Lower leg skin (tissue), 3 donors: ENCODE data around the gene CXXC5.

ENCODE experiments used
- POLR2A ChIP-seq, 2 donors: fragments of 450-650 bp; IDR thresholded peaks; one replicate each; pipeline ENCODE4 v1.6.1; 2016 to 2017; ENCODE audit warnings: antibody characterized with exemption in 2 of 2, mild to moderate bottlenecking in 1 of 2, moderate library complexity in 1 of 2
- TF ChIP-seq, protein P1 (sequence below), 3 donors: fragments of 450-650 bp; IDR thresholded peaks; one replicate each; pipeline ENCODE4 v1.5.1; 2016; ENCODE audit warnings: antibody characterized with exemption in 3 of 3, mild to moderate bottlenecking in 3 of 3, moderate library complexity in 2 of 3

DNA sequence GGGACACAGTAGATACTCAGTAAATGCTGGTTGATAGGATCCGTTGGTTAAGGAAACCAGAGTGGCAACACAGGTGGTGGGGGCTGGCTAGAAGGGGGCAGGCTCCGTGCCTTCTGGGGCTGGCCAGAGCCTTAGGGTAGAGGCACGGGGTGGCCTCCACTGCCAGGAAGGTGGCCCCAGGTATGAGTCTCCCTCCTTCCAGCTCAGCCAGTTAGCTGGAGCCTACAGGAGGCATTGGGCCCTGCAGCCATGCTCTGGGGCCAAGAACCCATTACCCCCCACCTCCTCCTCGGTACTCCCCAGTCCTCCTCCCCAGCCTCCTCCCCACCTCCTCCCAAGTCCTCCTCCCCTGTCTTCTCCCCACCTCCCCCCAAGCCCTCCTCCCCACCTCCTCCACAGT, 27.7 kb downstream of the CXXC5 start:
- TF ChIP-seq, protein P1, sequence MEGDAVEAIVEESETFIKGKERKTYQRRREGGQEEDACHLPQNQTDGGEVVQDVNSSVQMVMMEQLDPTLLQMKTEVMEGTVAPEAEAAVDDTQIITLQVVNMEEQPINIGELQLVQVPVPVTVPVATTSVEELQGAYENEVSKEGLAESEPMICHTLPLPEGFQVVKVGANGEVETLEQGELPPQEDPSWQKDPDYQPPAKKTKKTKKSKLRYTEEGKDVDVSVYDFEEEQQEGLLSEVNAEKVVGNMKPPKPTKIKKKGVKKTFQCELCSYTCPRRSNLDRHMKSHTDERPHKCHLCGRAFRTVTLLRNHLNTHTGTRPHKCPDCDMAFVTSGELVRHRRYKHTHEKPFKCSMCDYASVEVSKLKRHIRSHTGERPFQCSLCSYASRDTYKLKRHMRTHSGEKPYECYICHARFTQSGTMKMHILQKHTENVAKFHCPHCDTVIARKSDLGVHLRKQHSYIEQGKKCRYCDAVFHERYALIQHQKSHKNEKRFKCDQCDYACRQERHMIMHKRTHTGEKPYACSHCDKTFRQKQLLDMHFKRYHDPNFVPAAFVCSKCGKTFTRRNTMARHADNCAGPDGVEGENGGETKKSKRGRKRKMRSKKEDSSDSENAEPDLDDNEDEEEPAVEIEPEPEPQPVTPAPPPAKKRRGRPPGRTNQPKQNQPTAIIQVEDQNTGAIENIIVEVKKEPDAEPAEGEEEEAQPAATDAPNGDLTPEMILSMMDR (IDR thresholded peaks at IDR 0.05): no peak
- no peak for TF ChIP-seq POLR2A (IDR thresholded peaks at IDR 0.05)
